ENCODE data around the gene SUCLA2.

DNA sequence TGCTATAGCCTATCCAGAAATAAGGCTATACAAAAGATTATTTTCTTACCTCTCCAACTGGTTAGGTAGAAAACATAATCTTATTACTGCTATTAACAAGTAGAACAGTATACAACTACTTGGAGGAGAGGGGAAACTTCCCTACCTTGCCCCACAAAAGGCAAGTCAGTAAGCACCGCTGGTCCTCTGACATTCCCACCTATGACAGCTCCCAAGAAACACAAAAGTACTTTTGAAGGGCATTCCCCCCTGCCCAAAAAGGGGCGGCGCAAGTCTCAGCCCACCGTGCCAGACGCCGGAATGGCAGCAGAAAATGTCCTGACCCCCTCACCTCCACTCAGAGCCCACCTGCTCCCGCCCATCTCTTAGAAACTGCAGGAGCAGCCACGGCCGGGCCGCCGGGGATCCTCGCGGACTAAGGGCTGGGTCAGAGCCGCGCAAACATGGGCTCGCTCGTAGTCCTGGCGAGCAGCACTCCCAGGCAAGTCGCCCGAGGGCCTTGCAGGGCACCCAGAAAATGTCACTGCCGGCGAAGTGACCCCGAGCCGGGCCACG lies 437 bp downstream of the SUCLA2 start:
- TF ChIP-seq, protein P1, sequence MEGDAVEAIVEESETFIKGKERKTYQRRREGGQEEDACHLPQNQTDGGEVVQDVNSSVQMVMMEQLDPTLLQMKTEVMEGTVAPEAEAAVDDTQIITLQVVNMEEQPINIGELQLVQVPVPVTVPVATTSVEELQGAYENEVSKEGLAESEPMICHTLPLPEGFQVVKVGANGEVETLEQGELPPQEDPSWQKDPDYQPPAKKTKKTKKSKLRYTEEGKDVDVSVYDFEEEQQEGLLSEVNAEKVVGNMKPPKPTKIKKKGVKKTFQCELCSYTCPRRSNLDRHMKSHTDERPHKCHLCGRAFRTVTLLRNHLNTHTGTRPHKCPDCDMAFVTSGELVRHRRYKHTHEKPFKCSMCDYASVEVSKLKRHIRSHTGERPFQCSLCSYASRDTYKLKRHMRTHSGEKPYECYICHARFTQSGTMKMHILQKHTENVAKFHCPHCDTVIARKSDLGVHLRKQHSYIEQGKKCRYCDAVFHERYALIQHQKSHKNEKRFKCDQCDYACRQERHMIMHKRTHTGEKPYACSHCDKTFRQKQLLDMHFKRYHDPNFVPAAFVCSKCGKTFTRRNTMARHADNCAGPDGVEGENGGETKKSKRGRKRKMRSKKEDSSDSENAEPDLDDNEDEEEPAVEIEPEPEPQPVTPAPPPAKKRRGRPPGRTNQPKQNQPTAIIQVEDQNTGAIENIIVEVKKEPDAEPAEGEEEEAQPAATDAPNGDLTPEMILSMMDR (conservative IDR thresholded peaks at IDR 0.05; ENCODE audit: low read depth in 2 of 2) = no peak
- TF ChIP-seq POLR2AphosphoS5 (IDR thresholded peaks at IDR 0.05; ENCODE audit: low read depth) (no peak), STAT1 (IDR thresholded peaks at IDR 0.05; ENCODE audit: unreplicated experiment) (no peak), EZH2 (IDR thresholded peaks at IDR 0.05; ENCODE audit: low read depth, unreplicated experiment) (no peak), REST (IDR thresholded peaks at IDR 0.05; ENCODE audit: unreplicated experiment) (no peak), EZH2phosphoT487 (IDR thresholded peaks at IDR 0.05; ENCODE audit: unreplicated experiment) (no peak), JUNB (IDR thresholded peaks at IDR 0.05; ENCODE audit: unreplicated experiment) (no peak), CREB1 (CRISPR knock-in tag; IDR thresholded peaks at IDR 0.05; ENCODE audit: low read depth) (no peak), ZNF114 (CRISPR knock-in tag; IDR thresholded peaks at IDR 0.05) (no peak)
- TF ChIP-seq, protein P2, sequence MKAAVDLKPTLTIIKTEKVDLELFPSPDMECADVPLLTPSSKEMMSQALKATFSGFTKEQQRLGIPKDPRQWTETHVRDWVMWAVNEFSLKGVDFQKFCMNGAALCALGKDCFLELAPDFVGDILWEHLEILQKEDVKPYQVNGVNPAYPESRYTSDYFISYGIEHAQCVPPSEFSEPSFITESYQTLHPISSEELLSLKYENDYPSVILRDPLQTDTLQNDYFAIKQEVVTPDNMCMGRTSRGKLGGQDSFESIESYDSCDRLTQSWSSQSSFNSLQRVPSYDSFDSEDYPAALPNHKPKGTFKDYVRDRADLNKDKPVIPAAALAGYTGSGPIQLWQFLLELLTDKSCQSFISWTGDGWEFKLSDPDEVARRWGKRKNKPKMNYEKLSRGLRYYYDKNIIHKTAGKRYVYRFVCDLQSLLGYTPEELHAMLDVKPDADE (IDR thresholded peaks at IDR 0.05) = no peak

Data from GM23338 (cell line).